Myocyte (in vitro differentiated cells): Measurements from ENCODE around the gene NEK2. TPM values are rescaled to one million over a fixed set of nuclear protein-coding genes. Genes with fewer than 3 reads are reported as not detected.
"Not testable (repeated sequence)": the region's sequence is repeated elsewhere in the genome, so short reads cannot be mapped to it uniquely, and the experiment has no call there.

Experiments used
- DNase-seq: peaks from one replicate; pipeline ENCODE4 v3.0.0-alpha.2; 2012; ENCODE audit warnings: low read depth
- total RNA-seq: library from RNA; depleted of rRNA; stranded (reverse); fragments of >200 nt; gene quantifications from 2 replicates; pipeline ENCODE4 v1.2.3, GENCODE V29; 2014

Gene NEK2
- total RNA-seq, 1 donor from 2014 or later: 0.19 TPM

DNA sequence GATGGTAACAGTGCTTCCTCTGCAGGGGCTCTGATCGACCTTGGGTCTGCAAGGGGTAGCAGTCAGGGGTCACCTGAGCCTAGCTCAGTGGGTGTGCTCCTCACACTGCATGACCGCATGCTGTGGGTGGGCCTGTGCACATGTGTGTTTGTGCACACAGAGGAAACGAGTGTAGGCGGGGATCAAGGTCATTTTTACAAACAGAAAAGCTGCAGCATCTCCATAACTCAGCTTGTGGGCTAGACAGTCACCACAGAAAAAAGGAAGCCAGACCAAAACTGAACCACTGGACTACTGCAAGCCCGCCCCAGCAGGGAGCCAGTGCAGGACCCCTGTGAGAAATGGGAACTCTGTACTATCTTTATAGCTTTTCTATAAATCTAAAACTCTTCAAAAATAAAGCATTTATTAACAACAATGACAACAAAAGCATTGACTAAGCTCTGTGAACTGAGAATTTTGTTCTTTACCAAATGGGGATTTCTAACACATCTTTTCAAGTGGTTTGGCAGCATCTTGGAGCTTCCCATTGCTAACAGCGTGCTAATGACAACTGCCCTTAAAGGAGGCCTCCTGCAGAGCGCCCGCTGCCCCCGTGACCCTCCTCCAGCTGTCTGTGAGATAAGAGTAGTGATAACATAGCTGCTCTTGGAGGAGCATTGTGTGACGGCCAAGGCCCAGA, 19.9 kb upstream of the NEK2 start:
- DNase-seq: no peak

DNA sequence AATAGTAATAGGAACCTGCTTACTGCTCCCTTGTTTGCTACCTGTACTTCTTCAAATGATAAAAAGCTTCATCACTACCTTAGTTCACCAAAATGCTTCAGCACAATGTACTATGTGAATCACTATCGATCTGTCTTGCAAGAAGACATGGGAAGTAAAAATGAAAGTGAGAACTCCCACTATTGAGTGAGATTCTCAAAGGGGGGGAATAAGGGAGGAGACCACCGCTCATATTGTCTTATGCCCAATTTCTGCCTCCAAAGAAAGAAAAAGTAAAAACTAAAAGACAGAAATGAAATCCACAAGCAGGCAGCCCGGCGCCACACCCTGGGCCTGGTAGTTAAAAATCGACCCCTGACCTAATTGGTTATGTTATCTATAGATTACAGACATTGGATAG, 18.5 kb upstream of the NEK2 start:
- DNase-seq: not testable (repeated sequence)

DNA sequence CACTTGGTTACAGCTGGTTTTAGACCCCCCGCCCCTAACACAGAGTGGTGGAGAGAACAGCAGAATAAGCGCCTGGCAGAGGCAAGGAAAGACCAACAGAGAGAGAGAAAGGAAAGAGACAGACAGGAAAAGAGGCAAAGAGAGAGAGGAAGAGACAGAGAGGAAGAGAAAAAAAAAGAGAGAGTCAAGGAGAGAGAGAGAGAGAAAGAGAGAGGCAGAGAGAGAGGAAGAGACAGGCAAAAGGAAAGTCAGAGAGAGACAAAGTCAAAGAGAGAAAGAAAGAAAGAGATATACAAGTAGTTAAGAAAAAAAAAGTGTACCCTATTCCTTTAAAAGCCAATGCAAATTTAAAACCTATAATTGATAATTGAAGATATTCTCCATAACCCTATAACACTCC, 13.0 kb upstream of the NEK2 start:
- DNase-seq: no peak

DNA sequence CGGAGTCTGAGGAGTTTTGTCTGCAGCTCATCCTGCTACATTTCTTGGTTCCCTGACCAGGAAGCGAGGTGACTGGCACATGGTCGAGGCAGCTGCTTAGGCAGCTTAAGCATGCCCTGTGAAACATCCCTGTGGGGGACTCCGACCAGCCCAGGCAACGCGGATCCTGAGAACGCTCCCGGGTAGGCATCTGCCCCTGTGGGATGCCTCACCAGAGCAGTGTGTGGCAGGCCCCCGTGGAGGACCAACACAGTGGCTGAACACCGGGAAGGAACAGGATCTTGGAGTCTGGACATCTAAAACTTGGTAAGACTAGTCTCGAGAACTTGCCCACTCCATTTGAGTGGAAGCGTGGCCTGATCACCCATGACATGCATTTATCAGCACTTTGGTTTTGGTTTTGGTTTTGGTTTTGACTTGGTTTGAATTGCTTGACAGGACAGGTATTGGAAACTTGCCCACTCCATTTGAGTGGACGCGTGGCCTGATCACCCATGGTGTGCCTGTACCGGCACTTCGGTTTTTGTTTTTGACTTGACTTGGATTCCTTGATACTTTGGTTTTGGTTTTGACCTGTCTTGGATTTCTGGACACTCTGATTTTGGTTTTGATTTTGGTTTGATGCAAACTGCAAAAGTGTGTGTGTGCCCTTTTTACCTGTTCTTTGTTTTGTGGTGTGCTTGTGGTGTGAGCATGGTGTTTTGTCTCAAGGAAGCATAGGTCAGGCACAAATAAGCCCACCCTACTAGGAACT, 12.2 kb upstream of the NEK2 start:
- DNase-seq: no peak

DNA sequence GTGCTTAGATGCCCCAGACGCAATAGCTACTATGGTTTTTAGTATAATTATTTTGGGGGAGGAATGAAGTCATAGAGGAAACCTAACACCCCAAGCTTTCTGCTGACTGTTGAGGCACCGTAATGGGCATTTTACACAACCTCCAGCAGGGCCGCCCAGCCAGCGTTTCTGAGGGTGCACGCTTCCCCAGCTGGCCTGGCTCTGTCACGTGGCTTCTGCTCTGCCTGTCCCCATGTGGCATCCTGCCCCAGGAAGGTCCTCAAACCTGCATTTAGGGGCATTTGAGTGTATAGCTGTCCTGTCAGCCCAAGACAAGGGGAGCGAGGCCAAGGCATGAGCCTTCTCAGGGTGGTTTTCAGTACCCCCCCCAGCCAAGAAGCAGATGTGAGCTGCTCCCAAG, 10.4 kb upstream of the NEK2 start:
- DNase-seq: no peak

DNA sequence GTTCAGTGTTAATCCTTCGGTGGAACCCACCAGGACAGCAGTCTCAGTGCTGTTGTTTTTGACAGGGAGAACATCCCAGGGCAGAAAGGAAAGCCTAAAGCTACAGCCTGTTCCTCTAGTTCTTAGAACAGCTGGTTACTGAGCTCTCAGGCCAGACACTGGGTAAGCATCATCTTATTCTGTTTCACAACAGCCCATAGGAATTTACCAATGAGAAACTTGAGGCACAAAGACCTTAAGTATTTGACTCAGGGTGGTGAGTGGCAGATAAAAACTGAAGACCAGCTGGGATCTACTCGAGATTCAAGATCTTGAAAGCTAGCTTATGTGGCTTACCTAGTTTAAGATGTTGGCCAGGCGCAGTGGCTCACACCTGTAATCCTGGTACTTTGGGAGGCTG, 9.4 kb upstream of the NEK2 start:
- DNase-seq: peak; percentile 41

DNA sequence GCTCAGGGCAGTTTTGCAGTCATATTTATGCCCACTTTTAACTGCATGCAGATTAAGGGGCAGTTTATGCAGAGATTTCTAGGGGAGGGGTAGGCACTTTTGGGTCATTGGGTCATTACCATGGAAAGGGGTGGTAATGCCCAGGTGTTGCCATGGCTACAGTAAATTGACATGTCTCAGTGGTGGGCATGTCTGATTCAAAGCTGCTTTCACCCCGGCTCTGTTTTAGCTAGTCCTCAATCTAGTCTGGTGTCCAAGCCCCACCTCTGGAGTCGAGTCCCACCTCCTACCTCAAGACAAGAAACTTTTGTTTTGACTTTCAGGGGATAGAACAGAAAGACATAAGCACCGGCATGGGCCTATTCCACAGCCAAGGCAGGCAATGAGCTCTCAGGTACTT, 8.9 kb upstream of the NEK2 start:
- DNase-seq: no peak

DNA sequence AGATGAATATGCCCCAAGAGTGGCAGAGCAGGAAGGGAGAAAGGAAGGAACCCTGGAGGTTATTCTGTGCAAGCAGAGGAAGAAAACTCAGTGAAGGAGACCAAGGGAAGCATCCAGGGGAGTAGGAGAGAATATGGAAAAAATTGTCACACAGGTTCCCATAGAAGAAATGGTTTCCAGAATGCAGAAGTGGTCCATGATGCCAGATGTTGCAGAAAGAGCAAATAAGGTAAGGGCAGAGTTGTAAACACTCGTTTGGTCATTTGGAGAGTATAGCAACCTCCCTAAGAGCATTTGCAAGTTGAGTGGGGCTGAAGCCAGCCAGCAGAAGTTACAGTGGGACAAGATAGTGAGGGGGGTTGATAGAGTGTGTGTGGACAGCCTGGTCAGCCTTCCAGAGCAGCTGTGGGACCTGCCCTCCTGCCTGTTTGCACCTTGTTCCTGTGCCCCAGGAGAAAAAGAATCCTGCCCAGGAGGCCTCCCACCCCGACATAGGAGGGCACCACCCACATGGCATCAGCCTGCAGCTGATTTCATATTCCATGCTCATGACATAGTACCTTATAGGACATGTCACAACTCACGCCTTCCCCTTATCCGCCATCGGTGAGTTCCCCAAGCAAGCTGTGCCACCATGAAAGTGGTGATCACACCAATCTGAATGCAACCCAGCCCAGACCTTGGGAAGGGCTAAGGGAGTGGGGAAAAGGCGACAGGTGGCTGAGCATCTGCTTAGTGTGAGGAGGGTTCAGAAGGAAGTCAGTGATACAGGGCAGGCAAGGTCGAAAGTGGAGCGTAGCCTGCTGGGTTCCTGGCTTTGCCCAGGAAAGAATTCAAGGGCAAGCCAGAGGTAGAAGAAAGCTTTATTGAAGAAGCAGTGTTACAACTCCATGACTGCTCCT, 8.2 kb upstream of the NEK2 start:
- peak; percentile 43 for DNase-seq

DNA sequence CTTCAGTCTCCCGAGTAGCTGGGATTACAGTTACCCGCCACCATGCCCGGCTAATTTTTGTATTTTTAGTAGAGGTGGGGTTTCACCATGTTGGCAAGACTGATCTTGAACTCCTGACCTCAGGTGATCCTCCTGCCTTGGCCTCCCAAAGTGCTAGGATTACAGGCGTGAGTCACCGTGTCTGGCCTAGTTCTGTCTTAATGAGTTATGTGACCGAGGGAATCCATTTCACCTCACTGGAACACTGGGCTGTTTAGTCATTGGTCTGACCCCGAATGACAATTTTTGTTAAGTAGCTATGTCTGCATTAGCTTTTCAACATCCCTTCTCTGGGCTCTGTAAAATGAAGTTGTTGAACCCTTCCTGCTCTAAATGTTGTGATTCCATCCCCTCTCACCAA, 6.8 kb upstream of the NEK2 start:
- DNase-seq: not testable (repeated sequence)

DNA sequence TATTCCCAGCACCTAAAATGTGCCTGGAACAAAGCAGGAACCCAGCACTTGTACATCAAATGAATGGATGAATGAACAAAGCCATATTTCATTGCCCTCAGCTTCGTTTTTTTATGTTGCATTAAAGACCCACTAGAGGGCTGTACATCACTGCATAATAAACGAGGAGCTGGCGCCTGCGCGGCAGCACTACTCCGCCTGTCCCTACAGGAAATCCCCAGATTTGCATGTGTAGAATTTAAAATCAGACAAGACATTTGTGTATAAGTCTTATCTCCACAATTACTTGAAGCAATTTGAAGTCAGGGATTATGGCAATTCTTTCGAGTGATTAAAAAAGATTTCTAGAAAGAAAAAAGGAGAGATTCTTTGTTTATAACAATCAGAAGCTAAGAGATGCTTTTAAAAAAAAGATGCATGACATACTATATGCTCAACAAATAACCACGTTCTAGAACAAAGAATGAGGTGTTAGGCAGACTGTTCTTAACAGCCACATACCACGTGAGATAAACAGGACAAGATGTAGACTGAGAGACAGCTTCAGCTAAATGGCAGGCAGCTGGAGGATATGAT, 5.4 kb upstream of the NEK2 start:
- DNase-seq: peak; percentile 83

DNA sequence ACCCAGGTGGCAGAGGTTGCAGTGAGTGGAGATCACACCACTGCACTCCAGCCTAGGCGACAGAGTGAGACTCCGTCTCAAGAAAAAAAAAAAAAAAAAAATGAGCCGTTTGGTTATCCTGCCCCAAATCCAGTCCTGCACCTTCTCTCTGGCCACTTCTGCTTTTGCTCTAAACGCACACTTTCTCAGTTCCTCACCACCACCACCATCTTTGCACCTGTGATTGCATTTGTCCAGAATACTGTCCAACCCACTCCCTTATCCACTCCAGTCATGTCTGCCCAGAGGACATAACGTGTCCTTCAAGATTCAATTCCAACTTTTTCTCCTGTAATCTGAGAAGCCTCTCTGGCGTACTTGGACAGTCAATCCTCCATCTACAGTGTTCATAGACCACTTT, 2.2 kb upstream of the NEK2 start:
- DNase-seq: no peak

DNA sequence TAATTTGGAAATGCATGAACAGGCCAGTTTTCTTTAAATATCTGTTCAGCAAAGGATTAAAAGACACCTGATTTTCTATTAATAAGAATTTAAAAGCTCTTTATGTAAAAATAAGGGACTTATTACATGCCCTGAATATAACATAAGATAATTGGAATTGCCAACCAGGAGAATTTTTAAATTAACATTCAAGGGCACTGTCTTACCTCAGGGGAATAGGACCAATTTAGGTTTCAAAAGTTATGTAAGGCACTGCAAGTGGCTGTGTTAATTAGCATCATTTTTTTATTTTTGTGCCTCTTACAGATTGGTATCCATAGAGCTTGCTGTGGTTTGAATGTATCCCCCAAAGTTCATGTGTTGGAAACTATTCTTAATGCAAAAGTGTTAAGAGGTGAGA, 1.3 kb upstream of the NEK2 start:
- no peak for DNase-seq

DNA sequence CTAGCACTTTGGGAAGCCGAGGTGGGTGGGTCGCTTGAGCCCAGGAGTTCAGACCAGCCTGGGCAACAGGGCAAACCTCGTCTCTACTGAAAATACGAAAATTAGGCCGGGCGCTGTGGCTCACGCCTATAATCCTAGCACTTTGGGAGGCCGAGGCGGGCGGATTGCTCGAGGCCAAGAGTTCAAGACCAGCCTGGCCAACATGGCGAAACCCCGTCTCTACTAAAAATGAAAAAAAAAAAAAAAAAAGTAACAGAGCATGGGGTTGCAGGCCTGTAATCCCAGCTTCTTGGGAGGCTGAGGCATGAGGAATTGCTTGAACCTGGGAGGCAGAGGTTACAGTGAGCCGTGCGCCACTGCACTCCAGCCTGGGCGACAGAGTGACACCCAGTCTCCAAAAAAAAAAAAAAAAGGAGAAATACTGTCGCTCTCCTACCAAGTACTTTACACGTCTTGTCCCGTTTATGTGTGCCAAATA, 724 bp upstream of the NEK2 start:
- DNase-seq: no peak

DNA sequence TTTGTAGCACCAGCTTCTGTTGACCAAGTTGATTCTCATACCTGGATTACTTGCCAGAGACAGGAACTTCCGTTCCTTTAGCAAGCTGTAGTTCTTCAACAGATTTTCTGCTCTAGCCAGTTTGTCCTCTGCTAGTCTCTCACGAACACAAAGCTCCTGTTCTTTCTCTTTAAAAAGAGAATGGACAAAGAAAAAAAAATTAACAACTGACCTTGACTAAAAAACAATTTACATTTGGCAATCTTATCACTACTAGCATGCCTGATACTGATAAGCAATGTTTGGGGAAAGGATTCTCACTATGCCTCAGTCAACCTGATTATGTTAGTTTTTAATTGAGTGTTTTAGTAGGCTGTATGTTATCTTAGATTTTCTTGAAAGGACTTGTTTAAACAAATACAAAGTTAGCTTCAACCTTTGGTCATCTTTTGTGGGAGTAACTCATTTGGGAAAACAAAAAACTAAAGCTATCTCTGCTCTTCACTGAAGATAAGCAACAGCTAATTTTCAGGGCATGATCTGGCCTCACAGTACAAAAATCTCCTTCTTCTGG, 8.3 kb downstream of the NEK2 start:
- no peak for DNase-seq

DNA sequence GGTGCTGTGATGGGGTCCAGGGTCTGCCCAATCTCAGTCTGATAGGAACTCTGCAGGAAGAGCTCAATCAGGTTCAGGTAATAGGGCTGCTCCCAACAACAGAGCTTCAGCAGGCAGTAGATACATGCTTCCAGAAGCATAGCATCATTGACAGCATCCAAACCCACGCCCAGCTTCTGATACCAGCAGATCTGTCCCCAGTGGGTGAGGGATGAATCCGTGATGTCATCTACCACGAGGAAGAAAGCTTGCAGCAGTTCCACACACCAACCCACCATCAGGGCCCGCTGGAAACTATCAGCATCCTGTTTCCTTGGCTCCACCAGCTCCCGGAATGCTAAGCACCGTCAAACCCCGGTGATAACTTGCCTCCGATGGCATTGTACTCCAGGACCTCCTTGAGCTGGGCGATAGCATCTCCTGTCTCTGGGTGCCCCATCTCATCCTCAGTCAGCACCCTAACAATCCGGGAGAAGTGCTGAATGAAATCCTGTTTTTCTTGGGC, 14.7 kb downstream of the NEK2 start:
- DNase-seq: no peak

DNA sequence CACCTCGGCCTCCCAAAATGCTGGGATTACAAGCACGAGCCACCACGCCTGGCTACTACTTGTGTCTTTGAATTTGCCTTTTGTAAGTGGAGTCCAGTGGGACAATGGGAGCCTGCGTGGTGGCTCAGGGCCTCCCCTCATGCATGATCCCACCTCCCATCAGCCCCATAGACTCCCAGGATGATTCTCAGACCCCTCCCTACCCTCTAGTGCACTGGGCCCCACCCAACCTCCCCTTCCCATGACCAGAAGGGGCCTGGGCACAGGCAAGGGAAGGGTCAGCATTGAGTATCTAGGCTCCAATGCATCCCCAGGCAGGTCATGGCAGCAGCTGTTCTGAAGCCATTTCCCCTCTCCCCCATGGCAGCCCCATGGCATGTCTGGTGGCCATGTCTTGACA, 18.7 kb downstream of the NEK2 start:
- DNase-seq: no peak

DNA sequence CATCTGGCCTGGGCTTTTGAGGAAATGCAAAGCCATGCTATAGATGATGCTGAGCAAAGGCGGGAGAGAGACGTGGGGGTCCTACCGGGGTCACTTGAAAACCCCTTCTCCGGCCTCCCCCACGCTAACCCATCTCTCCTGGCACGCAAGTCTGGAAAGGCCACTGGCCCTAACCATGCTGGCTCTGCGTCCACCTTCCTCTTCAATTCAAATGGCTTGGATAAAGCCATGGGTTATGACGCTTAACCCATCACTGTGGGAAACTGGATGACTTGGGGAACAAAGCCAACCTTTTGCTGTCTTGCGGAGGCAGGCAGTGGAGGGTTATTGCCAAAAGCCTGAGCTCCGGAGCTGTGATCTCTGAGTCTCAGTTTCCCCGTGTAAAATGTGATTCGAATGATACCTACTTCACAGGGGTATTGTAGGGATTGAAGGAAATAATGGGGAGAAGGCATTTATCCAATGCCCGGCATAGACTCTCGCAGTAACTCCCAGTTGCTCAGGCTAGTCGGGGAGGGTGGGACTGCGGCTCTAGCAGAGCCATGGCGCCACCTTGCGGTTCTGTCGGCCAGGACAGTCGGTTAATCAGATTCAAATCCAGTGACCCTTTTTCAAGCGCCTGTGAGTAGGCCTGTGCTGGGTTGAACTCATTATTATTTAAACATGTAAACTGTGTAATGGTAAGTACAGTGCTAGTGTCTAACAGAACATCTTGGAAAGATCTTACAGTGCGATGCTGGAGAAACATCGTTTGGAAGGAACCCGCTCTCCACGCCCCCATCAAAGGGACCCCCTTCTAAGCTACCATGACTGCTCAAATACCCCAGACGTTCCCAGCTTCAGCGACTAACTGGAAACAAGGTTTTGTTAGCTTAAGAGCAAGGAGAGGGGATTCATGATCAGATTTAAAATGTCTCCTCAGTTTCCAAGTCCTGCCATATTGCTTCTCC, 20.3 kb downstream of the NEK2 start:
- DNase-seq: peak; percentile 85

DNA sequence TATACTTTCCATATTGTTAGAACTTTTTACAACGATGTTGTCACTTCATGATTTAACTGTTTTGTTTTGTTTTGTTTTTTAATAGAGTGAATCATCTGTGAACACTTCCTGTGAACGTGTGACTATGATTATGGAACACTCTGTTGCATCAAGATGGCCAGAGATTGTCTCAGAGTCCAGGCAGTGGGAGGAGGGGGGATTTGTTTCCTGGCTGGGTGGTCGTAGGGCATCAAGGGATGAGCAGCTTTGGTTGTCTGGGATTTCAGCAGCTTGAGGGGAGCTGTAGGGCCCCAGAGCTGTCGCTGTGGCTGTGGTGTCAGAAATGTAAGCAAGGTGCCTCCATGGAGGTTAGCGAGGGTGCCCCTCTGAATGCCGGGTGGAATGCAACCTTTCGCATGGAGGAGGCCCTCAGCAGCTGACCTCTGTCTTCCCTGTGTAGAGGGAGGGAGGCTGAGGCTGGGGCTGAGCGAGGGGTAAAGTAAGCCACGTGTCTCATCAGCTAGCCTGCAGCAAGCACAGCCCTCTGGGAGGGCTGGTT, 21.4 kb downstream of the NEK2 start:
- DNase-seq: no peak

DNA sequence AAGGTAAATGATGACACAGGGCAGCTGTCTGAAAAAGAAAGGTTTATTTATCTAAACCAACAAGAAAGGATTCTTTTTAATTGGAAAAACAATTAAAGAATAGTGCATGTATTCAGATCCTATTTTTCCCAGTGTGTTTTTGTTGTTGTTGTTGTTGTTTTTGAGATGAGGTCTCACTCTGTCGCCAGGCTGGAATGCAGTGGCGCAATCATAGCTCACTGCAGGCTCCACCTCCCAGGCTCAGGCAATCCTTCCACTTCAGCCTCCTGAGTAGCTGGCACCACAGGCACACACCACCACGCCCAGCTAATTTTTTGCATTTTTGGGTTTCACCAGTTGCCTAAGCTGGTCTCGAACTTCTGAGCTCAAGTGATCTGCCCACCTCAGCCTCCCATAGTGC, 22.1 kb downstream of the NEK2 start:
- no peak for DNase-seq

DNA sequence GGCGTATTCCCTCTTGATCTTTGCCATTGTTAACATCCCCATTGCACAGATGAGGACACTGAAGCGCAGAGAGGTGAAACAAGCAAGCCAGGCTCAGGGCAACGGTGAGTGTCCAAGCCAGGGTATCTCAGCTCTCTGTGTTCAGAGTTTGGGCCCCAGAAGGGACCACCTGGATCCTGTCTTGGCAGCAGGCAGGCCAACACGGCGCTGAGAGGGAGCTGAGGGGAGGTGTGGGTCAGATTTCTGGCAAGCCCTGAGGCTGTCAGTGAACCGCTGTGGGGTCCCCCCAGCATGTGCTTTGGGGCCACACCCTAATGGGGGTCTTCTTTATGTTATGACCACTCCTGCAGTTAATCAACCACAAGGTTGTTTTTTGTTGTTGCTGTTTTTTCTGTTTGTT, 23.1 kb downstream of the NEK2 start:
- no peak for DNase-seq
